B cell (primary cell): ENCODE measurements around the gene GMPR2. TPM values are rescaled to one million over a fixed set of nuclear protein-coding genes. Genes with fewer than 3 reads are reported as not detected.

Experiments
- ATAC-seq: fragments of 200-7000 bp; cut with Tn5 transposase; one replicate; pipeline ENCODE4 v1.10.0; 2021; ENCODE audit warnings: low read depth, mild to moderate bottlenecking, moderate number of reproducible peaks, moderate library complexity
- CTCF ChIA-PET: fragments of 350-600 bp; sonication (Branson Sonifier 250); formaldehyde crosslinking; loops from one replicate; lab custom pipeline; 2021; ENCODE audit warnings: antibody characterized with exemption, inconsistent platforms; lab: Charles Lee
- POLR2A ChIA-PET: fragments of 350-600 bp; sonication (Branson Sonifier 250); formaldehyde crosslinking; loops from one replicate; lab custom pipeline; 2021; ENCODE audit warnings: antibody characterized with exemption; lab: Charles Lee
- DNase-seq: peaks from one replicate; pipeline ENCODE4 v3.0.0; 2013
- H2AFZ ChIP-seq: 2 replicates; pipeline ENCODE4 v1.6.1; 2012; ENCODE audit warnings: mild to moderate bottlenecking, low read depth, low read length; ENCODE audit not compliant: insufficient read depth, poor library complexity, severe bottlenecking
- H3K27ac ChIP-seq, 2 donors: 1 replicate in 1 of 2; 2 replicates in 1 of 2; pipeline ENCODE4 v1.5.1; 2012 to 2013; ENCODE audit warnings: low read length in 2 of 2, mild to moderate bottlenecking in 2 of 2, moderate library complexity in 1 of 2
- H3K27me3 ChIP-seq, 4 experiments: fragments of 200-600 bp in 1 of 4; sonication (generic) in 1 of 4; replicated peaks in 1 of 4; 1 replicate in 2 of 4; 2 replicates in 2 of 4; pipeline versions ENCODE4 v1.6.1 to v1.7.0; 2013 to 2016; ENCODE audit warnings: low read length in 3 of 4, mild to moderate bottlenecking in 2 of 4, mixed read lengths in 1 of 4, moderate library complexity in 1 of 4; ENCODE audit not compliant: insufficient read depth in 4 of 4, control insufficient read depth in 3 of 4; ENCODE audit errors: control extremely low read depth in 1 of 4
- H3K36me3 ChIP-seq, 2 experiments: replicated peaks in 1 of 2; 1 replicate in 1 of 2; 2 replicates in 1 of 2; pipeline versions ENCODE4 v1.6.1 to v1.7.1; 2013; ENCODE audit warnings: low read length in 1 of 2; ENCODE audit not compliant: insufficient read depth in 2 of 2, control insufficient read depth in 1 of 2; ENCODE audit errors: control extremely low read depth in 1 of 2, extremely low read depth in 1 of 2
- H3K4me1 ChIP-seq, 2 donors: fragments of 200-600 bp in 1 of 2; sonication (generic) in 1 of 2; 1 replicate in 1 of 2; 2 replicates in 1 of 2; pipeline versions ENCODE4 v1.5.1 to v1.6.1; 2013 to 2017; ENCODE audit warnings: low read length in 2 of 2; ENCODE audit not compliant: control insufficient read depth in 2 of 2, insufficient read depth in 2 of 2
- H3K4me2 ChIP-seq: replicated peaks from 2 replicates; pipeline ENCODE3; 2012; ENCODE audit warnings: mild to moderate bottlenecking, low read depth, low read length; ENCODE audit not compliant: poor library complexity, severe bottlenecking
- H3K4me3 ChIP-seq, 5 experiments: fragments of 200-600 bp in 1 of 5; sonication (generic) in 1 of 5; 1 replicate in 3 of 5; 2 replicates in 2 of 5; pipeline versions ENCODE4 v1.5.1 to v1.7.0; 2011 to 2016; ENCODE audit warnings: low read length in 4 of 5, mild to moderate bottlenecking in 4 of 5, low read depth in 2 of 5, control low read depth in 1 of 5, moderate library complexity in 1 of 5; ENCODE audit not compliant: insufficient read depth in 1 of 5; ENCODE audit errors: control extremely low read depth in 1 of 5, extremely low read depth in 1 of 5
- H3K79me2 ChIP-seq: fragments of 200-600 bp; sonication (generic); one replicate; pipeline ENCODE4 v1.6.0; 2016; ENCODE audit warnings: low read length; ENCODE audit not compliant: control insufficient read depth, insufficient read depth
- H3K9ac ChIP-seq: fragments of 200-600 bp; sonication (generic); 2 replicates; pipeline ENCODE4 v1.6.1; 2017; ENCODE audit warnings: mild to moderate bottlenecking, low read length, moderate library complexity
- H3K9me3 ChIP-seq, 3 donors: one replicate each; pipeline versions ENCODE4 v1.6.1 to v1.7.1; 2013; ENCODE audit warnings: low read length in 2 of 3; ENCODE audit not compliant: control insufficient read depth in 2 of 3, insufficient read depth in 1 of 3; ENCODE audit errors: control extremely low read depth in 1 of 3
- H4K20me1 ChIP-seq: 2 replicates; pipeline ENCODE4 v1.6.0; 2012; ENCODE audit warnings: mild to moderate bottlenecking, low read length; ENCODE audit not compliant: insufficient read depth, control insufficient read depth, poor library complexity, severe bottlenecking
- H3K27ac Mint-ChIP-seq: one replicate; pipeline ENCODE4 v1.8.0; 2021; ENCODE audit warnings: mixed read lengths
- H3K27me3 Mint-ChIP-seq: one replicate; pipeline ENCODE4 v1.8.0; 2021; ENCODE audit warnings: mixed read lengths
- H3K4me1 Mint-ChIP-seq: one replicate; pipeline ENCODE4 v1.8.0; 2021; ENCODE audit warnings: mixed read lengths
- H3K4me3 Mint-ChIP-seq: one replicate; pipeline ENCODE4 v1.8.0; 2021; ENCODE audit warnings: mixed read lengths
- H3K9me3 Mint-ChIP-seq: one replicate; pipeline ENCODE4 v1.8.0; 2022; ENCODE audit warnings: mixed read lengths; ENCODE audit not compliant: insufficient read depth
- CTCF ChIP-seq: fragments of 200-600 bp; IDR thresholded peaks from one replicate; pipeline ENCODE4 v1.8.0; 2022; ENCODE audit warnings: antibody characterized with exemption, mild to moderate bottlenecking
- EZH2 ChIP-seq: IDR thresholded peaks from 2 replicates; pipeline ENCODE4 v1.6.1; 2012; ENCODE audit warnings: borderline replicate concordance, low read depth, mild to moderate bottlenecking, moderate library complexity, low read length; ENCODE audit not compliant: insufficient read depth, poor library complexity, severe bottlenecking
- WGBS: methylation state at CpG from one replicate; pipeline ENCODE4 v1.1.5; 2013; ENCODE audit warnings: missing lambda C conversion rate; ENCODE audit not compliant: insufficient coverage; 5-methylcytosine and 5-hydroxymethylcytosine counted together
- intact Hi-C: fragments of 100-400 bp; cut with micrococcal nuclease; formaldehyde crosslinking; loops from one replicate; pipeline ENCODE4 v1.10.0; 2022
- polyA plus RNA-seq: library from polyadenylated mRNA; depleted of rRNA; stranded (reverse); fragments of >200 nt; gene quantifications from 2 replicates; pipeline ENCODE4 v1.2.3, GENCODE V29; 2012
- total RNA-seq, 2 donors: library from RNA; stranded (reverse); fragments of 120-200 nt in 1 of 2; gene quantifications; 1 replicate in 1 of 2; 2 replicates in 1 of 2; pipeline versions ENCODE4 v1.2.3 to v1.2.4, GENCODE V29; 2013 to 2022

The GMPR2 gene
- total and polyA plus RNA-seq, 2 donors (not counting 1 experiment from before 2014, with no cell fraction given), result 39.7 to 58.7 TPM

GRCh38 chr14:24238123-24238522 is 5.4 kb downstream of the GMPR2 start:
- POLR2A ChIA-PET, result interaction anchor here (0.6 kb wide), 1 partner anchor 25 kb away, joined by 3 read pairs; the partner anchor contains the start of gene CHMP4A
- H3K9me3 Mint-ChIP-seq, result no peaks in the 10 kb centered on the region
- TF ChIP-seq EZH2 (no peak), CTCF (no peak)
- Histone ChIP-seq H3K36me3 (peaks cover 2 to 63% of the 10 kb centered on the region in 2 experiments), H3K79me2 (peaks cover 57% of the 10 kb centered on the region), H3K4me1 (peaks cover 43 to 45% of the 10 kb centered on the region in 2 donors), H3K9ac (no peak overlapping the region), H3K4me3 (no peak overlapping the region), H4K20me1 (peaks cover 49% of the 10 kb centered on the region), H3K27ac (no peak overlapping the region), H3K9me3 (no peaks in the 10 kb centered on the region), H3K27me3 (no peaks in the 10 kb centered on the region), H3K4me2 (no peak overlapping the region), H2AFZ (no peak overlapping the region)
- no peak for ATAC-seq
- WGBS, result 97% methylated on average over 4 of the region's 5 CpGs
- CTCF ChIA-PET, result interaction anchor here (1.7 kb wide), 1 partner anchor 95 kb away, joined by 5 read pairs; no protein-coding TSS in a partner anchor
- H3K27ac Mint-ChIP-seq, result peak overlapping the region; percentile 38
- no peaks in the 10 kb centered on the region for H3K27me3 Mint-ChIP-seq
- H3K4me1 Mint-ChIP-seq, result peaks cover 72% of the 10 kb centered on the region
- intact Hi-C loops, result no loop called here
- H3K4me3 Mint-ChIP-seq, result no peak overlapping the region
- no peak for DNase-seq

GRCh38 chr14:24238527-24239037 is 5.9 kb downstream of the GMPR2 start:
- H4K20me1 ChIP-seq, result peaks cover 49% of the 10 kb centered on the region
- Mint-ChIP-seq H3K27ac (peak overlapping the region; percentile 38), H3K9me3 (no peaks in the 10 kb centered on the region), H3K27me3 (no peaks in the 10 kb centered on the region), H3K4me1 (peaks cover 72% of the 10 kb centered on the region), H3K4me3 (no peak overlapping the region)
- H3K9ac ChIP-seq, result no peak overlapping the region
- H3K36me3 ChIP-seq, result peaks cover 2 to 63% of the 10 kb centered on the region in 2 experiments
- DNase-seq, result no peak
- H3K9me3 ChIP-seq, result no peaks in the 10 kb centered on the region
- H2AFZ ChIP-seq, result no peak overlapping the region
- WGBS, result 95% methylated on average over 5 of the region's 5 CpGs
- H3K27me3 ChIP-seq, result no peaks in the 10 kb centered on the region
- ChIA-PET POLR2A (interaction anchor here (0.6 to 1.1 kb wide), 2 partner anchors 25 to 43 kb away, joined by 3 read pairs; partner anchors contain the start of gene CHMP4A), CTCF (interaction anchor here (1.7 kb wide), 1 partner anchor 95 kb away, joined by 5 read pairs; no protein-coding TSS in a partner anchor)
- peaks cover 43 to 45% of the 10 kb centered on the region in 2 donors for H3K4me1 ChIP-seq
- TF ChIP-seq CTCF, result no peak
- TF ChIP-seq EZH2, result no peak
- intact Hi-C loops, result no loop called here
- H3K27ac ChIP-seq, result no peak overlapping the region
- peak overlapping the region; percentile 10 for H3K4me2 ChIP-seq
- H3K79me2 ChIP-seq, result peaks cover 52% of the 10 kb centered on the region
- H3K4me3 ChIP-seq, result no peak overlapping the region
- no peak for ATAC-seq
